Fibroblast of mammary gland (primary cell): ENCODE data around the gene ATRNL1.

Experiments used
- DNase-seq: peaks from one replicate; pipeline ENCODE4 v3.0.0-alpha.2; 2010; ENCODE audit warnings: low read depth
- H3K4me3 ChIP-seq: 2 replicates; pipeline ENCODE4 v1.5.1; 2011; ENCODE audit warnings: low read depth, mild to moderate bottlenecking, low read length, moderate library complexity; ENCODE audit not compliant: control insufficient read depth
- TF ChIP-seq, protein P1 (sequence below): conservative IDR thresholded peaks from 2 replicates; pipeline ENCODE4 v1.5.1; 2011; ENCODE audit warnings: low read depth, low read length, inconsistent platforms; ENCODE audit not compliant: control insufficient read depth, insufficient read depth

ATRNL1 gene

DNA sequence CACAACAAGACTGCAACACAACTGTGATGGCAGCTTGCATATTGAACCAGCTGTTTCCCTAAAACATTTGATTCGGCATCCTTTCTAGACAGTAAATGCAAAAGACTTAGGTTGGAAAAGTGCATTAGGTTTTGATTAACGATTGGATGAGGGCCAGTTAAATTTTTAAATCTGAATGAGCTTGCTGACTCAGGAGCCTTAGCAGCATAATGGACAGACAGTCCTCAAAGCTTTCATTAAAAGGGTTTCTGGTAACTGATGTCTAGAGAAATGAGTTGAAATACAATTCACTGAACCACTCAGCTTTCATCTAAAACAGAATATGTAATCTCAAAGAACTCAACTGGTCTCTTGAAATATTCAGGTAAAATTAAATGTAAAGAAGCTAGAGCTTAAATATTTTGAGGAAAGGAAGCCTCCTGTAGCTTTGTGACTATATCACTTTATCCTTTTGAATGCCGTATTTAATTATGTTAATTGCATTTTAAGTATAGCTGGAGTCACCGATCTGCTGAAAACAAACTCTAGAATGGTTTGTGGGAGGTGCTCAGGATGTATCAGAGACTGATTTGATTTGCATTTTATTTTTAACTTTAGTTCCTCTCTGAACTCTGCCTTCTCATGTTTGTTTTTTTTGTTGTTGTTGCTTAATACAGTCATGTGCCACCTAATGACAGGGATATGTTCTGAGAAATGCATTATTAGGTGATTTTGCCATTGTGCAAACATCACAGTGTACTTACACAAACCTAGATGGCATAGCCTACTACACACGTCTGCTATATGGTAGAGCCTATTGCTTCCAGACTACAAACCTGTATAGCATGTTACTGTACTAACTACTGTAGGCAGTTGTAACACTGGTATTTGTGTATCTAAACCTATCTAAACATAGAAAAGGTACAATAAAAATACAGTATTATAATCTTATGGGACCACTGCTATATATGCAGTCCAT, 29.2 kb upstream of the ATRNL1 start:
- TF ChIP-seq, protein P1, sequence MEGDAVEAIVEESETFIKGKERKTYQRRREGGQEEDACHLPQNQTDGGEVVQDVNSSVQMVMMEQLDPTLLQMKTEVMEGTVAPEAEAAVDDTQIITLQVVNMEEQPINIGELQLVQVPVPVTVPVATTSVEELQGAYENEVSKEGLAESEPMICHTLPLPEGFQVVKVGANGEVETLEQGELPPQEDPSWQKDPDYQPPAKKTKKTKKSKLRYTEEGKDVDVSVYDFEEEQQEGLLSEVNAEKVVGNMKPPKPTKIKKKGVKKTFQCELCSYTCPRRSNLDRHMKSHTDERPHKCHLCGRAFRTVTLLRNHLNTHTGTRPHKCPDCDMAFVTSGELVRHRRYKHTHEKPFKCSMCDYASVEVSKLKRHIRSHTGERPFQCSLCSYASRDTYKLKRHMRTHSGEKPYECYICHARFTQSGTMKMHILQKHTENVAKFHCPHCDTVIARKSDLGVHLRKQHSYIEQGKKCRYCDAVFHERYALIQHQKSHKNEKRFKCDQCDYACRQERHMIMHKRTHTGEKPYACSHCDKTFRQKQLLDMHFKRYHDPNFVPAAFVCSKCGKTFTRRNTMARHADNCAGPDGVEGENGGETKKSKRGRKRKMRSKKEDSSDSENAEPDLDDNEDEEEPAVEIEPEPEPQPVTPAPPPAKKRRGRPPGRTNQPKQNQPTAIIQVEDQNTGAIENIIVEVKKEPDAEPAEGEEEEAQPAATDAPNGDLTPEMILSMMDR, result no peak
- DNase-seq, result peak; percentile 63
- H3K4me3 ChIP-seq, result no peak overlapping the region

DNA sequence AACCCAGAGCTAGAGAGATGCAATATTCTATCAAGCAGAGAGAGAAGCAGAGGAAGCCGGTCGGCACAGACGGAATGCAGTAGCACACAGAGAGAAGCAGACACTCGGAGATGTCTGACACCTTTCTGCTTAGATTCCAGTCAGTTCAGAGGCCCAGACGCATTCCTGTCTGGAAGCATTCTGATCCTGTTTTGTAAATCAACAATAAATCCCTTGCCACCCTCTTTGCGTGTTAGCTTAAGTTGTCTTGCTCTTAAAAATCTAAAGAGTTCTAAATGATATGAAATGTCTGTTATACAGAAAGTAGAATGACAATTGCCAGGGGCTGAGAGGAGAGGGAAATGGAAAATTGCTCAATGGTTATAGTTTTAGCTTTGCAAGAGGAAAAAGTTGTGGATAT, 27.4 kb upstream of the ATRNL1 start:
- no peak overlapping the region for H3K4me3 ChIP-seq
- TF ChIP-seq, protein P1, result no peak
- DNase-seq, result no peak

DNA sequence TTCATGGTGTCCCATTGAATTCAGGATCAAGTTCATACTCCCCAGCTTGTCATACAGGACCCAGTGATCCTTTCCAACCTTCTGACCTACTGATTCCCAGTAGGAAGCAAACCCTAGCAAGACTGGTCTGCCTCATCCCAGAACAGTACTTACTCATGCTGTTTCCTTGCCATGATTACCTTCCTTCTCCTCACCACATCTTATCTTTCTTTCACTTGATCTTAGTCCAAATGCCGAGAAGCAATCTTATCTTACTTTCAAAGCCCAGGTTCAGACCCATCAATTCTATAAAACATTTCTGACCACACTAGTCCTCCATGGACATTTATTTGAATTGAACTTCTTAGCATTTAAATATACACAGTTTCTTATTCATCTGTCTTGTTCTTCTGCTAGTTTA, 26.6 kb upstream of the ATRNL1 start:
- TF ChIP-seq, protein P1, result no peak
- DNase-seq, result no peak

DNA sequence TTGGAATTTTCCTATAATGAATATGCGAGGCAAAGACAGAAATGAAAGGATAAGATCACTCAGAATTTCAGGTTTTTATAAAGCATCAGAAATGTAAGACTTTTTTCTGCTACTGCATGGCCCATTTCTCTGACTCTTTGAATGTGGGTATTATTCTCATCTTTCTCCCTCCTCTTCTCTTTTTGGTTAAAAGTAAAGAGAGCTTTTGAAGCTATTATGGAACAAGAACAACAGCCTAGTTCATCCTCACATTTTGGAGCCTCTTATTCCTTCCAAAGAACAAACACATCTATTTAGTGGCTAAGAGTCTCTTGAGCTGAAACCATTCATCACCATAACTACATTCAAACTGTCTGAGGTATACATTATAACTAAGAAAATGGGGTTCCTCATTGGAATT, 19.4 kb upstream of the ATRNL1 start:
- no peak for DNase-seq
- TF ChIP-seq, protein P1, result no peak
- H3K4me3 ChIP-seq, result no peak overlapping the region

More for the DNA sequence above, 26.6 kb upstream of the ATRNL1 start:
- H3K4me3 ChIP-seq, result no peak overlapping the region

DNA sequence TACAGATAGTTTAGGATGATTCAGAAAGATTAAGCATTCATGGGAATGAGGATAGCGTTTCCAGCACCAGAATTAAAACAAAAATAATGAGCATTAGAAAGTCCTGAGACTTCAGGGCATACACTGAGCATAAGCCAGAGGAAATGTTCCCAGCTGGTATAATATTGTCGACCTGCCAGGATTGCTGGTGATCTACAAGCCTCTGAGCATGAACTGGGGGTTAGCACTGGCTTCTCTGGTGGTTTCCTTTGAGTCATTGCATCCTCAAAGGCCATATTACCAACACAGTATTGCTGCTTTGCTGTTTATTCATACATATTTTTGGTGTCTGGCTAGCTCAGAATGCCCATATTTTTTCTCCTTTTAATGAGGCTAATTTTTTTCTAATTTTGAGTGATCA, 10.7 kb upstream of the ATRNL1 start:
- peak; percentile 11 for DNase-seq
- TF ChIP-seq, protein P1, result no peak

DNA sequence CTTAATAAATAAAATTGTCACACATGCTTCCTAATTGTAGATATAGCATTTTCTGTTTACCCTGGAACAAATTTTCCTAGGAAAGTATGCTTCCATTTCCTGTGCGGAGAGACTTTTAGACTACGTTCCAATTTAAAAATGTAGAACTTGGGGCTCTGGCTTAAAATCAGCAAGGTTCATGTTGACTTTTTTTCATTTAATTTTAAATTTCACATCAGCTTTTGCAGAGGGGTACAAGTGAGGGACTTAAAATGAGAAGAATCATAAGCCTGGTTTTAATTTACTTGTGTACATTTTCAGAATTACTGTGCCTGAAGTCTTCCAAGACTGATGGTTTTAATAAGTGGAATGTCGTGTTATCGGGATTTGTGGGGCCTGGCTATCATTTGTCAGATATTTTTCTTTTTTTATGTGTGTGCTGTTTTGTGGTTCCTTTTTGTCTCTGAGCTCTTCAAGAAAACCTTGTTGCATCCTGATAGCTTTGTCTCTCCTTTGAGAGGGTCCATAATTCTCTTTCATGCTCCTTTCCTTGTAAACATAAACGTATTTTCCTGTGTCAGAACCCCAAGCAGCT, 8.8 kb upstream of the ATRNL1 start:
- no peak overlapping the region for H3K4me3 ChIP-seq
- TF ChIP-seq, protein P1, result no peak
- no peak for DNase-seq

More for the DNA sequence above, 10.7 kb upstream of the ATRNL1 start:
- H3K4me3 ChIP-seq, result no peak overlapping the region
